Measurements from ENCODE around the gene FLRT2. TPM values are rescaled to one million over a fixed set of nuclear protein-coding genes. Genes with fewer than 3 reads are reported as not detected.

Gene FLRT2
- polyA plus RNA-seq, 2 of the 4 experiments (the other 2 are of a cell fraction), result 6.8 to 7.5 TPM

- POLR2A ChIA-PET, result no interaction called here
- TF ChIP-seq ZSCAN20 (CRISPR knock-in tag; IDR thresholded peaks at IDR 0.05) (no peak), CEBPB (IDR thresholded peaks at IDR 0.05) (peak; percentile 48 to 50; a peak in 2 of 4 replicates), HOXB5 (CRISPR knock-in tag; IDR thresholded peaks at IDR 0.05) (peak; percentile 92), HMGXB4 (CRISPR knock-in tag; IDR thresholded peaks at IDR 0.05; ENCODE audit: borderline replicate concordance) (no peak), GATA3 (IDR thresholded peaks at IDR 0.05; ENCODE audit: borderline replicate concordance) (peak; percentile 48)
- H3K4me3 ChIP-seq, result no peak overlapping the region
- H3K4me1 ChIP-seq, result peaks cover 45% of the 10 kb centered on the region
- no peaks in the 10 kb centered on the region for H3K9me3 ChIP-seq
- DNase-seq (ENCODE audit: low read depth in 1 of 2, low spot score in 1 of 2) (peak in 1 of 2 experiments; percentile 58), ATAC-seq (peak; percentile 30 to 83; a peak in 4 of 6 replicates), FAIRE-seq (peak; percentile 7)
- H3K4me2 ChIP-seq, result peak overlapping the region; percentile 52
- H3K27ac ChIP-seq, result peak overlapping the region; percentile 37 to 44; a peak in 4 of 6 replicates
- CTCF ChIA-PET, result interaction anchor here (1.5 kb wide), 1 partner anchor 9 kb away, joined by 4 read pairs; no protein-coding TSS in a partner anchor
- WGBS (ENCODE audit: missing lambda C conversion rate), result 20% methylated on average over 1 of the region's 1 CpG
These were observed 10.2 kb upstream of the FLRT2 start for GRCh38 chr14:85519661-85520305.

GRCh38 chr14:85520581-85520980 is 9.4 kb upstream of the FLRT2 start:
- no peak for DNase-seq (ENCODE audit: low read depth in 1 of 2, low spot score in 1 of 2)

GRCh38 chr14:85523624-85524023 is 6.3 kb upstream of the FLRT2 start:
- POLR2A ChIA-PET, result no interaction called here
- no peaks in the 10 kb centered on the region for H3K9me3 ChIP-seq
- TF ChIP-seq POLR2A (IDR thresholded peaks at IDR 0.05; ENCODE audit: low read length), result no peak
- no peak for TF ChIP-seq MAX (IDR thresholded peaks at IDR 0.05)
- no peak for TF ChIP-seq JUNB (IDR thresholded peaks at IDR 0.05)
- no peak for TF ChIP-seq FOSB (CRISPR knock-in tag; IDR thresholded peaks at IDR 0.05)
- no peak for TF ChIP-seq NR3C1 (IDR thresholded peaks at IDR 0.05)
- TF ChIP-seq ZNF302 (CRISPR knock-in tag; IDR thresholded peaks at IDR 0.05), result no peak
- no peak for TF ChIP-seq CHD4 (IDR thresholded peaks at IDR 0.05; ENCODE audit: borderline replicate concordance)
- no peak for TF ChIP-seq PBX3 (IDR thresholded peaks at IDR 0.05)
- TF ChIP-seq HOXB13 (CRISPR knock-in tag; IDR thresholded peaks at IDR 0.05; ENCODE audit: low read depth), result no peak
- TF ChIP-seq ZSCAN20 (CRISPR knock-in tag; IDR thresholded peaks at IDR 0.05), result no peak
- no peak for TF ChIP-seq HMGXB4 (CRISPR knock-in tag; IDR thresholded peaks at IDR 0.05; ENCODE audit: borderline replicate concordance)
- no peak for TF ChIP-seq MAFK (IDR thresholded peaks at IDR 0.05; ENCODE audit: partially characterized antibody)
- no peak for TF ChIP-seq POLR2AphosphoS2 (conservative IDR thresholded peaks at IDR 0.05; ENCODE audit: low read length)
- TF ChIP-seq SREBF2 (IDR thresholded peaks at IDR 0.05), result no peak
- TF ChIP-seq HDAC2 (IDR thresholded peaks at IDR 0.05), result no peak
- H3K4me1 ChIP-seq, result peaks cover 46% of the 10 kb centered on the region
- 67% methylated on average over 2 of the region's 2 CpGs for WGBS (ENCODE audit: missing lambda C conversion rate)
- CTCF ChIA-PET, result no interaction called here
- ATAC-seq (no peak), DNase-seq (ENCODE audit: low read depth in 1 of 2, low spot score in 1 of 2) (no peak), FAIRE-seq (no peak)
- H3K4me3 ChIP-seq, result no peak overlapping the region
- H3K27ac ChIP-seq, result no peak overlapping the region
- H3K4me2 ChIP-seq, result no peak overlapping the region

More at GRCh38 chr14:85520581-85520980, 9.4 kb upstream of the FLRT2 start:
- WGBS (ENCODE audit: missing lambda C conversion rate), result 60% methylated on average over 4 of the region's 4 CpGs
- TF ChIP-seq PBX3 (IDR thresholded peaks at IDR 0.05), result no peak
- Histone ChIP-seq H3K27ac (peak overlapping the region; percentile 25 to 33; a peak in 5 of 6 replicates), H3K4me2 (peak overlapping the region; percentile 52), H3K4me1 (peaks cover 45% of the 10 kb centered on the region), H3K9me3 (no peaks in the 10 kb centered on the region), H3K4me3 (no peak overlapping the region)
- ChIA-PET CTCF (interaction anchor here (1.5 kb wide), 1 partner anchor 8 kb away, joined by 4 read pairs; no protein-coding TSS in a partner anchor), POLR2A (no interaction called here)
- ATAC-seq, result no peak; a peak in 2 of 6 replicates
- FAIRE-seq, result no peak
